ENCODE results near the gene PRKN.

Gene PRKN

DNA sequence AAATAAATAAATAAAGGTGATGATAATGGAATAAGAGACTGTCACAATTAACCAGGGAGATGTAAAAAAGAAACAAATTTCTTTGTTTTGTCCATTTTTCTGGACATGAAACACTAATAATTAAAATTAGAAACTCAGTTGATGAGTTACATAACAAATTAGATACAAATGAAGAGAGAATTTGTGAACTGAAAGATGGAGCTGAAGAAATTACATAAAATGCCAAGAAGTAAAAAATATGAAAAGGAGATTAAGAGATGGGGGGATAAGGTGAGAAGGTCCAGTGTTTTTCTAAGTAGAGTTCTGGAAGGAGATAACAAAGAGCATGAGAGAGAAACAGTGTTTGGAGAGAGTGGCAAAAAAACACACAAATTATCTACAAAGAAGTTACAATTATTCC, 1364.3 kb downstream of the PRKN start:
- FAIRE-seq (no peak), DNase-seq (ENCODE audit: insufficient read length, low spot score) (no peak)

DNA sequence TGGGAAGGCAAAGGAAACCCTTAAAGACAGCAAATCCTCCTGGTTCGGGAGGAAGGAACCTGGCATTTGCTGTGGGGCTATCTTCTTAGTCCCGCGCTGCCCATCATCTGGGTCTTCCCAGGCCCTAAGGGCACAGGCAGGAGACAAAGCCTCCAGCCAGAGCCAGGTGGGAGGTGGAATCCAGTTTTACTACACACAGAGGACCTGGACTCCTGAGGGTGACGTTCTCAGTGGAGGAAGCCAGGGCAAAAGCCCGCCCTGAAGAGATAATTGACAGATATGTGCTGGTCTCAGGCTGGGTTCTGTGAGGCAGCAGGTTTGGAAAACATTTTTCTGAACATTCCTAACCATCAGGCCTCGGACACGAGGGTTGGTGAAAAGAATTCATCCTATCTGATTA, 1365.3 kb downstream of the PRKN start:
- DNase-seq (ENCODE audit: insufficient read length, low spot score) = no peak
- no peak for FAIRE-seq

DNA sequence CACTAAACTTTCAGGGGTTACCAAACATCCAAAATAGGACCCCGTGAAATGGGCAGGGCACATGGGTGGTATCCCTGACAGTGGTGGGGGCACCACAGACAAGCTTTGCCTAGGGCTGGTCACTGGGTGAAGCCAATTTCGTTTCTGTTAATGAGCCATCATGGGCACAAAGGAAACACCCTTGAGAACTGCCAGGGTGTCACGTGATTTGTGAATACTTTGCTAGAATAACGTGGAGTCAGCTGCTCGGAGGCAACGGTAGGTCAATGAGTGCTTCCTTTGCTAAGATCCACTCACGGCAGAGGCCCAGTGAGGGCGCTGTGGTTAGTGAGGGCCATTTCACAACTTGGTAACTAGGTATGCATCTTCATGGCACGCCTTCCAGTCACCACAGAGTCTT, 1366.0 kb downstream of the PRKN start:
- DNase-seq (ENCODE audit: insufficient read length, low spot score) (no peak), FAIRE-seq (no peak)

DNA sequence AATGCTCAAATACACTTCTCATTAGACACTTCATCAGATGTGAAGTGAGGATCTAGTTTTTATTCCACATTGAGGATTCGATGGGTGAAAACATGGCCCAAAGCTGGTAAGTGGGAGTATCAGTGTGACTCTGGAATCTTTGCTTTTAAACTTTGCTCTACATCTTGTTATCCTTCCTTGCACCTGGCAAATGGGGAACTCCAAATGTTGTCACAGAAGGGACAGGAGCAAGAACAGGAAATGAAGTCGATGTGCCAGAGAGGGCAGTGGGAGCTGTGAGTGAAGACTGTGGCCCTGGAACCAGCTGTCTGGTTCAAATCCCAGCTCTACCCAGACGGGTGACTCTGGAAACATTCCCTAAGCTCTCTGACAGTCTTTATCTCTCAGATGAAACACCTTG, 1367.0 kb downstream of the PRKN start:
- FAIRE-seq (no peak), DNase-seq (ENCODE audit: insufficient read length, low spot score) (no peak)

DNA sequence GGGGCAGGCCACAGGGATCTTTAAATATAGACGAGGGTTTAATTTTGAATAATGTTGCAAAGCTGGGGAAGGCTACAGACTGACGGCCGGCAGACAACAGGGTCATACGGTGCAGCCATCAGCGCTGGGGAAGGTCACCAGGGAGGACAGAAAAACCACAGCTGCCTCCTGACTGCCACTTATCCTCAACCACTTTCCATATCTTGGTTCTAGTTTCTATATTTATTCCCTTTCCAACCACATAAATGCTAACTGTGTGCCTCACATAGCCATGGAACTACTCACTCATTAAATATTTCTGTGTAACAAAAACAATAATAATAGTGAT, 1368.0 kb downstream of the PRKN start:
- DNase-seq (ENCODE audit: insufficient read length, low spot score) (no peak), FAIRE-seq (no peak)

DNA sequence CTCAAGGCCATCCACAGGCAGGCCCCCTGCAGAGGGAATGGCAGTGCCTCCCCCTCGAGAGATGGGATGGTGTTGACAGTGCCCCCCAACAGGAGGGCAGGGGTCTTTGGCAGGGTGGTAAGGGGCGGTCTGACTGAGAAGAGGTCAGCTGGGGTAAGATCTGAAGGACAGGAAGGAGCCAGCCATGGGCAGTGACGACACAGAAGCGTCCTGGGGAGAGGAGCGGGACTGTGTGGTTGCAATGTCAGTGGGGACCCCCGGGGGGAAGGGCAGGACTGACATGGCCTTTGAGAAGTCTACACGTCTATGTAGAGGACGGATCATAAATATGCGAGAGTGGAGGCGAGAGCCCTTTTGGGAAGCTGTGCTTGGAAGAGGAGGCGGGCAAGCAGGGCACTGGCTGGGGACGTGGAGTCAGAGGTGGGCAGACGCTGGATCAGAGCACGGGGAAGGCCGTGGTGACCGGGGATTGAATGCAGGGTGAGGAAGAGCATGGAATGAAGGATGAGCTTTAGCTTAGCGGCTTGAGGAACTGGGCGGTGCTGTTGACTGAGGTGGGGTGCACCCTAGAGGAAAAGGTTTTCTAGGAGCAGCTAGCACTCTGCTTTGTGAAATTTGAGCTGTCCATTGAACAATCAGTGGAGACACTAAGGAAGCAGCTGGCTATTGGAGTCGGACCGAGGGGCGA, 1371.3 kb downstream of the PRKN start:
- FAIRE-seq = no peak

DNA sequence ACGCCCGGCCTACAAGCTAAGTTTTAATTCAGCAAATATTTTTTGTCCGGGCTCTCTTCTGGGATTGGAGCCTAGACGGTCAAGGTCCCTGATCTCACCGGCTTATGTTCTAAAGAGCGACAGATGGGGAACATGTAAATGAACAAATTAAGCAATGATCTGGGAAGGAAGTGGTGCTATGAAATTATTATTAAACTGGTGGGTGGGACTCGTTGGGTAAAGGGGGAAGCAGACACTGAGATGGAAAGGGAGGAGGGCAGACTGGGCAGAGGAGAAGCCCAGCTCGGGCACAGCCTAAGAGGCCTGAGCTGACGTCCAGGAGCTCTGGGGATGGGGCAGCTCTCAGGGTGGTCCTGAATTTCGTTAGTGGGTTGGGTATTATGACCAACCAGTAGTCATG, 1371.9 kb downstream of the PRKN start:
- DNase-seq (ENCODE audit: insufficient read length, low spot score) (no peak), FAIRE-seq (no peak)

More for the DNA sequence above, 1371.3 kb downstream of the PRKN start:
- DNase-seq (ENCODE audit: insufficient read length, low spot score) = no peak

DNA sequence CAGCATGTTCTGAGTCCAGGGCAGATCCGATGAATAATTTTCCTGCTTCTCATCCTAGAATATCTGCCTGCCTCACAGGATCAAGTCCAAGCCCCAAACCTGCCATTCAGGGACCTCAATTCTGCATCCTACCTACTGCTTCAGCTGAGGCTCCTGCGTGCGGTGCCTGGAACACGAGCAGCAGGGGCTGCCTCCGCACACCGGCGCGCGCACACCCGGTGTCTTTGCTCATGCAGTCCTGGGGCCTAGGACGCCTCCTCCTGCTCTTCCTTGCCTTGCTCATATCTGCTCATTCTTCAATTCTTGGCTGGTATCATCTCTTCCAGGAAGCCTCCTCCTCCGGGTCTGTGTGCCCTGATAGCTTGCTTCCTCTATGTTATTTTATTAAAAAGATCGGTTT, 1372.6 kb downstream of the PRKN start:
- FAIRE-seq (no peak), DNase-seq (ENCODE audit: insufficient read length, low spot score) (no peak)

DNA sequence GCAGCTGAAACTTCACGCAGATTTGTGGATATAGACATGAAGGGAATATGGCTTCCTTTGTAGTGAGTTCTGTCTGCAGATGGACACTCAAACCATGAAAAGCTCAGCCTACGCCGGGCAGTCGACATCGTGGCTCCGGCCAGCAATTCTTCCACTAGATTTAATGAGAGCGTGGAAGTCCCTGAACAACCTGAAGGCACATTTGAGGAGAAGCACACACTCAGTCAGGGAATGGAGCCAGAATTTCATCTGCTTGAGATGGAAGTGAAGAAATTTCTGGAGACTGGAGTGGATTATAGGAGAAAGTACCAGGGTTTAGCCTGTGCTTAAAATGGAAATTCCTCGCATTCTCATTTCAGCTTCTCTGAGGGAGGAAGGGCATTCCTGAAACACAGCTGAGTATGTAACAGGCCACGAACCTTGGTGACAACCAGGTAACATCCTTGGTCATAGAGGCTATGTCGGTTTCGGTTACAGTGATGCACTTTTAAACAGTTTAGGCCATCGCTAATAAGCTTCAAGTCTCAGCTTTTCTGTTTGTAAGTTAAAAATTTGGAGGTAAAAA, 1373.2 kb downstream of the PRKN start:
- FAIRE-seq = no peak
- DNase-seq (ENCODE audit: insufficient read length, low spot score) = no peak

DNA sequence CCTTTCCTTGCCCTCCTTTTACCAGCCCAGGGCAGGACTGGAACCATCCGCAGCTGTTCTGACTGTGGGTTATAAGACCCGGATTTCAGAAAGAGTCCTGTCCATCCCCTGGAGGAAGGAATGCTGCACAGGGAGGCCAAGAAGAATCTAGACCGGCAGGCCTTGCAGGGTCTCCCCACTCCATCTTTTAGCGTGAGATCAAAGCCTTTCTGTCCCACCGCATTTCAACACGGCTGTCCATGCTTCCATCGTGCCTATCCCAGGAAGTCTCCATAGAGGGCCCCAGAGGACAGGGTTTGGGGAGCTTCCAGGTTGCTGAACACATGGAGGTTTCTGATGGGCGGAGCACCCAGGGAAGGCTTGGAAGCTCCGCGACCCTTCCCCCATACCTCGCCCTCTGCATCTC, 1374.4 kb downstream of the PRKN start:
- FAIRE-seq (no peak), DNase-seq (ENCODE audit: insufficient read length, low spot score) (no peak)

DNA sequence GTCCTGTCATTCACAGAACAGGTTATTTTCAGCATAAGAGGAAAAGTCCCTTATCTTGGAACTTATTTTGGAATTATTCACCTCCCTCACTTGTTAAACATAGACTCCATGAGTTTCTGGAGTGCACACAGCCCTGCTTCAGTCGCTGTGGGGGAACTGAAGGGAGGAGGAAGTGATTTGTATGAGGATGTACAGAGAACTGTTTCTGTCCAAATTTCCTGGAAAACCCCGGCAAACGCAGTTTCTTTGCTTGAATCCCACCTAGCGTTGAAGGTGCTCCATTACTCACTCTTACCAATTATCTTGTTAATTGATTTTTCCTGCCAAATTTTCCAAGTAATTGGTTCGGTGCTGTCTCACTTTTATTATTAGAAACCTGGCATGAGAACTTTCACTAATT, 1375.7 kb downstream of the PRKN start:
- no peak for FAIRE-seq
- no peak for DNase-seq (ENCODE audit: insufficient read length, low spot score)

DNA sequence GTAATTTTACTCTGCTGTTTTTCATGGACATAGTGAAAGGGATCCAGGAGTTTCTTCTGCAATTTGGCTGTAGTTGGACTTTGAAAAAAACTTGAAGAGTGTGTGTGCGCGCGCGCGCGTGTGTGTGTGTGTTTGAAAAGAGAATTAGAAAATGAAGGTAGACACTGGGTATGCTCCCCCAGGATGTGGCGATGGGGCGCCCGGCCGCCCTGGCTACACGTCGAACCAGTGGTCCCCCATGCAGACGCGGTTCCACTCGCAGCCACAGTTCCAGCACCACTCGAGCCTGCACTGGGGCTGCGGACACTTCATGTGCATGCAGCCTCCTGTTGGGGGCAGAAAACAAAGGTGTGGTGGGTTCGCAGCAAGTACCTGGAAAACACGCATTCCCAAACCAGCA, 1377.7 kb downstream of the PRKN start:
- no peak for FAIRE-seq

DNA sequence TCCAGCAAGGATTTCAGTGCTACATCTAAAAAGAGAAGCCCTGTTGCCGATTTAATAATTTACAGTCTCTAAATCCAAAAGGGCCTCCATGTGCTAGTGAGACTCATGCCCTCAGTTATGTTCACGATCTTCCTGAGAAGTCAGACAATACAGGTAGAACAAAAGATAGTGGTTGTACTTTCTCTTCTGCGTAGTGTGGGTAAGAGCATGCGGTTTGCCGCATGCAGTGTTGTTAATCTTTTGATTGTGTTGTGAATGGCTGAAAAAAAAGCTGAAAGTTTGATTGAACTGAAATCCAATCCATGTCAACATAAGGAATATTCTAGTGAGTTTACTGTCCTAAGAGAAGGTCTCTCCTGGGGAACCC, 1379.0 kb downstream of the PRKN start:
- DNase-seq (ENCODE audit: insufficient read length, low spot score) (no peak), FAIRE-seq (no peak)

More for the DNA sequence above, 1377.7 kb downstream of the PRKN start:
- no peak for DNase-seq (ENCODE audit: insufficient read length, low spot score)

DNA sequence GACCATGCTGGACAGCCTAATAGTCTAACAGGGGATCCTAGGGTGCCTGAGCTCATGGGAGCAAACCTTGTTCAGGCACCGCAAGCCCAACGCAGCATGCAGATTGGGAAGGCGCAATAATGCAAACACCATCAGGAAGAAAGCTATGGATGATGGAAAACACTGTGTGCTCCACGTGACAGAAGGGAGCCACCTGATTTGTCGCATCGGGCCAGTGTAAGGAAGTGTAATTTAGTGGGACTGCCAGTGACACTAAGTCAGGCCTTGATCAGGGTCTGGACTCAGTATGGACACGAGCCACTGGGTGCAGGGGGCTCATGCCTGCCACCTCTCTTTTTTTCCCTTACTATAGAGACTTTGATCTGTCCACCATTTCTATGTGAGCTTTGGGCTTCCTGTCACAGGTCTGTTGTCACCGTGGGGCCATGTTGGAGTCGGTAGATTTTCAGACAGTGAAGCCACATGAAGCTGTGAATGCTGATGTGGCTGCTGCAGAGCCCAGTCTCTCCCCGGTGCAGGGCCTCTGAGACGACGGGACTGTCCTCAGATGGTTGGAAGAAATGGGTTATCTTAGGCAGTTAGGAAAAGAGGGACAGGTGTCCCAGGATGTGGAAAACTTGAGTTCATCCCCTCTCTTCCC, 1379.5 kb downstream of the PRKN start:
- no peak for DNase-seq (ENCODE audit: insufficient read length, low spot score)
- FAIRE-seq = no peak

DNA sequence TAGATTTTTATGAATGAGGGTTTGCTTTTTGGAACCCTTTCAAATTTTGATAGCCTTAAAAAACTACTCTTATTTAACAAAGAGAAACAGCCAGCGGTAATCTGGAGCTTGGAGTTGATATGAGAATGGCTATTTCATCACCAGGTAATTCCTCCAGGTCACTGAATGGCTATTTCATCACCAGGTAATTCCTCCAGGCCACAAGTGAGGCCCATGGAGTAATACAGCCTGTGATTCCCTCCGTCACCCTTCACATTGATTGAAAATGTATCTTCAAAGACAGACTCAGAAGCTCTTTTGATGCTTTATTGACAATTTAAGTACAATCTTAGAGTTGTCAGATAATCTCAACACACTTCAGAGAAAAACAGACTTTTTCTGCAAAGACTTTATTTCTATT, 1380.4 kb downstream of the PRKN start:
- FAIRE-seq (no peak), DNase-seq (ENCODE audit: insufficient read length, low spot score) (no peak)

DNA sequence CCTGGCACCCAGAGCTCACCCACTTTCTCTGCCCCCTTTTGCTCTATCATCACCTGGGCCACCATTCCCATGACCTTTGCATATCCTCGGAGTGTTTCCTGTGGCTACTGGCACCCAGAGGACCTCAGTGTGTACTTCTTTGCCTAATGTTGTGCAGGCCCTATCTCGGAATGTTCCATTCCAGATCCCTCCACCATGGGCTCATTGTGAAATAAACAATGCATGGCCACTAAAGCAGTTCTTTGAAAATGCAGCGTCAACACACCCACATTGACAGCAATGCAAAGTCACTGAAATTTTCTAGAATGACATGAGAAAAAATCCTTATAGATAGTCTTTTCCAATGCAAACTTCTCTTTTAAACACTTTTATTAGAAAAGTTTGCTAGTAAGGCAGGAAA, 1380.8 kb downstream of the PRKN start:
- no peak for FAIRE-seq
- DNase-seq (ENCODE audit: insufficient read length, low spot score) = no peak

DNA sequence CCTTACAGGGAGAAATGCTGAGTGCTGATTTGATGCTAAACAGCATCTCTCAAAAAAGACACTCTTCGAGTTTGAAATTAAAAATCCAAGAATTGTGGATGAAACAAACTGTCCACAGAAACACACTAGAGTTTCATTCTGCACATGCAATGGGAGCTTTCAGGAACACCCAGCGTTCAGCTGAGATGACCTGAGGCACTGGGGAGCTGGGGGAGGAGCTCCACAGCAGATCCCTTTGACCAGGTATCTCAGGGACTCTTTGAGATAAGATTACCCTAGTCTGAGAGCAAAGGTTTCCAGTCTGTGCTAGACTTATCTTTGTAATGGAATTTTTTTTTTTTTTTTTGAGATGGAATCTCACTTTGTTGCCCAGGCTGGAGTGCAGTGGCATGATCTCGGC, 1382.9 kb downstream of the PRKN start:
- FAIRE-seq = no peak
- no peak for DNase-seq (ENCODE audit: insufficient read length, low spot score)

DNA sequence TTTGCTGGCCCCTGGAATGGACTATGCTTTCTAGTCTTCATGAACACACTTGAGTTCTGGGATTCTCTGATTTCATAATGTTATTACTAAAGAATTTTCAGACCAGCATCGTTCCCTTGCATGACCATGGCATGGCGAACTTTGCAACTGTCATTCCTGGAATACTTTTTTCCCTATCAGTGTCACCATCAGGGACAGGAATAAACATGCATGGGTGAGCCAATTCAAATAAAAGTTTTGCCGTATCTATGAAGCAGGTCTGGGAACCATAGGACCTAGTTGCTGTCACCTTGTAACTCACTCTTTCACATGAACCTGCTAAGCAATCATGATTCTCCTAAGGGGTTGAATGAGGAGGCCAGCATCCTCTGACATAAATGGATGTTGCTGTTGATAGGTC, 1385.5 kb downstream of the PRKN start:
- DNase-seq (ENCODE audit: insufficient read length, low spot score) (no peak), FAIRE-seq (no peak)

DNA sequence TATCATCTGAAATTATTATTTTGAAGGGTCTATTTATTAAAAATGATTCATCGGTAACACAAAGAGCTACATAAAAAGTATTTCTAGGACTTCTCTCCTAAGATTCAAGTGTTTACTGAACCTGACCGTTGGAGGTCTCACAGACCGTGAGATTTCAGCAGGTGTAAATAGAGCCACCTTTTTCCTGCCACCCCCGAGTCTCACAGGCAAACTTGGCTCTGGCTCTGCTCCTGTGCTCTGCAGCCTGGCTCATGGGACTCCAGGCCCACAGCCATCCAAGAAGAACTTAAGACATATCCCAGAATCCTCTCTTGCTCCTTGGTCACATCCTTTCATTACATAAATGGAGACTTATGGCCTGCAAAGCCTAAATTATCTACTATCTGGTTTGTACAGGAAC, 1385.9 kb downstream of the PRKN start:
- FAIRE-seq (no peak), DNase-seq (ENCODE audit: insufficient read length, low spot score) (no peak)

DNA sequence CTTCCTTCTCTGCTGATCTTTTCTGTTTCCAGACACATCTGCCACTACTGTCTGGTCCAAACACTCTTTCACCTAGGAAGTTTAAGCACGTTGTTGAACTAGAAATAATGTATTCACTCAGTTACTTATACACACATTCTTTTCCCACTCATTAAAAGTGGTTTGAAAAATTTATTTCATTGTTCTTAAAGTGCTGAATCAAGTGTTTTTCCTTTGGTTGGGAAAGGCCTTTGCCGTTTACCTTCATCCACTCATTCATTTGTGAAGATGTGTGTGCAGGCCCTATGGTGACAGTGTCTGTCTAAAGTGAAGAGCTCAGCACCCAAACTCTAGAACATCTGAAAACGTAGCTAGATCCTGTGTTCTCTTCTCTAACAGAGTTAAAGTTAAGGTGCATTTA, 1389.6 kb downstream of the PRKN start:
- DNase-seq (ENCODE audit: insufficient read length, low spot score) (no peak), FAIRE-seq (no peak)

DNA sequence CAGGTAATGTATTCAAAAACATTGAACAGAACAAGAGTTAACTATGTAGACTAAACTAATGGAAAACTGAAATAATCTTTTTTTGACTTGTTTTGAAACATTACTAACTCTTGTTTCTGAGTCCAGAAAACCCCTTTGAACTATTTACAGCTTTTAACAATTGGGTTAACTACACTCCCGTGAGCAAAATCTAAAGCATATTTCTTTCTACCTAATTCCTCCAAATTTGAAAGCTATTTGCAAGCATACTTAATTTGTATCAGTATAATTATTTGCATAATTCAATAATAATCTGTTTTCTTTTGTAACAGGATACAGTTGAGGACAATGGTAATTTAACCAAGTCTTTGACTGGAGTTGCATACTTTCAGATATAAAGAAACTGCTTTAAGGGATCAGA, 1391.1 kb downstream of the PRKN start:
- no peak for FAIRE-seq
- DNase-seq (ENCODE audit: insufficient read length, low spot score) = no peak

DNA sequence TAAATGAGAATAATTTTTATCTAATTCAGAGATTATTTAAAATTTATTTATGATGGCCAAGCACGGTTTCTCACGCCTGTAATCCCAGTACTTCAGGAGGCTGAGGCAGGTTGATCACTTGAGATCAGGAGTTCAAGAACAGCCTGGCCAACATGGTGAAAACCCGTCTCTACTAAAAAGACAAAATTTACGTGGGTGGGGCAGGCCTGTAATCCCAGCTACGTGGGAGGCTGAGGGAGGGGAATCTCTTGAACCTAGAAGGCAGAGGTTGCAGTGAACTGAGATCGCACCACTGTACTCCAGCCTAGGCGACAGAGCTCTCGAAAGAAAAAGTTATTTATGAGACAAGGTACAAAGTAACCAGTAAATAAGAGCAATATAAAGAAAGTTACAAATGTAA, 1394.2 kb downstream of the PRKN start:
- FAIRE-seq = no peak

More for the DNA sequence above, 1394.2 kb downstream of the PRKN start:
- DNase-seq (ENCODE audit: insufficient read length, low spot score) = no peak
